WTC11 (cell line): ENCODE measurements around the gene HSBP1L1. TPM values are rescaled to one million over a fixed set of nuclear protein-coding genes. Genes with fewer than 3 reads are reported as not detected.

Source experiments
- ATAC-seq: fragments of 200-7000 bp; cut with Tn5 transposase; 2 replicates; pipeline ENCODE4 v1.10.0; 2021; ENCODE audit warnings: mild to moderate bottlenecking, moderate library complexity
- CTCF ChIA-PET: fragments of 300-600 bp; sonication (Branson Sonifier 250); formaldehyde crosslinking; loops from one replicate; lab custom pipeline; 2021; ENCODE audit warnings: antibody characterized with exemption; lab: Charles Lee
- POLR2A ChIA-PET: fragments of 350-600 bp; sonication (Branson Sonifier 250); formaldehyde crosslinking; loops from one replicate; lab custom pipeline; 2021; ENCODE audit warnings: antibody characterized with exemption; lab: Charles Lee
- DNase-seq: peaks from one replicate; pipeline ENCODE4 v3.0.0; 2021; ENCODE audit warnings: low spot score
- H3K27ac Mint-ChIP-seq: 2 replicates; pipeline ENCODE4 v1.8.0; 2021; ENCODE audit warnings: mixed read lengths
- H3K27me3 Mint-ChIP-seq: 2 replicates; pipeline ENCODE4 v1.8.0; 2021; ENCODE audit warnings: low read depth, mild to moderate bottlenecking, moderate library complexity, mixed read lengths
- H3K36me3 Mint-ChIP-seq: 2 replicates; pipeline ENCODE4 v1.8.0; 2021; ENCODE audit warnings: mixed read lengths
- H3K4me1 Mint-ChIP-seq: 2 replicates; pipeline ENCODE4 v1.8.0; 2022; ENCODE audit warnings: mixed read lengths
- H3K4me3 Mint-ChIP-seq: 2 replicates; pipeline ENCODE4 v1.8.0; 2021; ENCODE audit warnings: mild to moderate bottlenecking, moderate library complexity, mixed read lengths
- H3K9me3 Mint-ChIP-seq: 2 replicates; pipeline ENCODE4 v1.8.0; 2021; ENCODE audit warnings: mixed read lengths
- CBFB ChIP-seq: sonication (generic); formaldehyde crosslinking; IDR thresholded peaks from 2 replicates; pipeline ENCODE4 v1.8.1; 2022; ENCODE audit warnings: mild to moderate bottlenecking, low read depth, missing genetic modification reagents
- CREB1 ChIP-seq: sonication (generic); formaldehyde crosslinking; IDR thresholded peaks from 2 replicates; pipeline ENCODE4 v1.8.0; 2023; ENCODE audit warnings: mild to moderate bottlenecking, missing genetic modification reagents
- EMX1 ChIP-seq: fragments of 250-450 bp; sonication (Bioruptor Pico); IDR thresholded peaks from 2 replicates; pipeline ENCODE4 v1.8.0; 2021; ENCODE audit warnings: mild to moderate bottlenecking
- FOXJ3 ChIP-seq: sonication (generic); formaldehyde crosslinking; IDR thresholded peaks from 2 replicates; pipeline ENCODE4 v1.9.0; 2021; ENCODE audit warnings: missing genetic modification reagents, mild to moderate bottlenecking, borderline replicate concordance
- FOXP1 ChIP-seq: sonication (generic); formaldehyde crosslinking; IDR thresholded peaks from 2 replicates; pipeline ENCODE4 v1.8.0; 2022; ENCODE audit warnings: missing genetic modification reagents, mild to moderate bottlenecking, moderate library complexity, borderline replicate concordance
- GRHL2 ChIP-seq: fragments of 250-450 bp; sonication (Bioruptor Pico); IDR thresholded peaks from 2 replicates; pipeline ENCODE4 v1.8.0; 2022; ENCODE audit warnings: mild to moderate bottlenecking, moderate library complexity; ENCODE audit not compliant: insufficient replicate concordance, severe bottlenecking
- IRF2 ChIP-seq: sonication (generic); formaldehyde crosslinking; IDR thresholded peaks from 2 replicates; pipeline ENCODE4 v1.8.0; 2022; ENCODE audit warnings: low read depth, missing genetic modification reagents, borderline replicate concordance
- MYBL2 ChIP-seq: sonication (generic); formaldehyde crosslinking; IDR thresholded peaks from 2 replicates; pipeline ENCODE4 v1.8.1; 2023; ENCODE audit warnings: mild to moderate bottlenecking, moderate library complexity, missing genetic modification reagents
- RELA ChIP-seq: sonication (generic); formaldehyde crosslinking; IDR thresholded peaks from 2 replicates; pipeline ENCODE4 v1.8.1; 2022; ENCODE audit warnings: missing genetic modification reagents, mild to moderate bottlenecking, borderline replicate concordance
- TEAD1 ChIP-seq: sonication (generic); formaldehyde crosslinking; IDR thresholded peaks from 2 replicates; pipeline ENCODE4 v1.8.0; 2022; ENCODE audit warnings: mild to moderate bottlenecking, missing genetic modification reagents
- ZNF219 ChIP-seq: sonication (generic); formaldehyde crosslinking; IDR thresholded peaks from 2 replicates; pipeline ENCODE4 v1.8.0; 2023; ENCODE audit warnings: missing genetic modification reagents, mild to moderate bottlenecking, borderline replicate concordance
- ZNF232 ChIP-seq: sonication (generic); formaldehyde crosslinking; IDR thresholded peaks from 2 replicates; pipeline ENCODE4 v1.8.0; 2022; ENCODE audit warnings: mild to moderate bottlenecking, missing genetic modification reagents
- ZNF396 ChIP-seq: fragments of 250-450 bp; sonication (Bioruptor Pico); IDR thresholded peaks from 2 replicates; pipeline ENCODE4 v1.8.0; 2021; ENCODE audit warnings: mild to moderate bottlenecking, moderate library complexity, borderline replicate concordance
- ZNF416 ChIP-seq: fragments of 250-450 bp; sonication (Bioruptor Pico); IDR thresholded peaks from 2 replicates; pipeline ENCODE4 v1.9.0; 2021; ENCODE audit warnings: mild to moderate bottlenecking, inconsistent platforms
- total RNA-seq: library from RNA; stranded (reverse); gene quantifications from 3 replicates; pipeline ENCODE4 v1.2.3, GENCODE V29; 2021
- TF ChIP-seq, protein P1 (sequence below): sonication (generic); formaldehyde crosslinking; IDR thresholded peaks from 2 replicates; pipeline ENCODE4 v1.8.1; 2022; ENCODE audit warnings: mild to moderate bottlenecking, missing genetic modification reagents, moderate library complexity, borderline replicate concordance
- TF ChIP-seq, protein P2 (sequence below): sonication (generic); formaldehyde crosslinking; IDR thresholded peaks from 2 replicates; pipeline ENCODE4 v1.8.1; 2023; ENCODE audit warnings: mild to moderate bottlenecking, missing genetic modification reagents, borderline replicate concordance
- TF ChIP-seq, protein P3 (sequence below): sonication (generic); formaldehyde crosslinking; IDR thresholded peaks from 2 replicates; pipeline ENCODE4 v1.8.1; 2022; ENCODE audit warnings: mild to moderate bottlenecking, moderate library complexity, missing genetic modification reagents
- TF ChIP-seq, protein P4 (sequence below): sonication (generic); formaldehyde crosslinking; IDR thresholded peaks from 2 replicates; pipeline ENCODE4 v1.8.1; 2023; ENCODE audit warnings: mild to moderate bottlenecking, missing genetic modification reagents
- TF ChIP-seq, protein P5 (sequence below): sonication (generic); formaldehyde crosslinking; IDR thresholded peaks from 2 replicates; pipeline ENCODE4 v1.8.0; 2022; ENCODE audit warnings: mild to moderate bottlenecking, missing genetic modification reagents

HSBP1L1 gene
- total RNA-seq, 1 experiment from 2014 or later: 1.4 TPM

DNA sequence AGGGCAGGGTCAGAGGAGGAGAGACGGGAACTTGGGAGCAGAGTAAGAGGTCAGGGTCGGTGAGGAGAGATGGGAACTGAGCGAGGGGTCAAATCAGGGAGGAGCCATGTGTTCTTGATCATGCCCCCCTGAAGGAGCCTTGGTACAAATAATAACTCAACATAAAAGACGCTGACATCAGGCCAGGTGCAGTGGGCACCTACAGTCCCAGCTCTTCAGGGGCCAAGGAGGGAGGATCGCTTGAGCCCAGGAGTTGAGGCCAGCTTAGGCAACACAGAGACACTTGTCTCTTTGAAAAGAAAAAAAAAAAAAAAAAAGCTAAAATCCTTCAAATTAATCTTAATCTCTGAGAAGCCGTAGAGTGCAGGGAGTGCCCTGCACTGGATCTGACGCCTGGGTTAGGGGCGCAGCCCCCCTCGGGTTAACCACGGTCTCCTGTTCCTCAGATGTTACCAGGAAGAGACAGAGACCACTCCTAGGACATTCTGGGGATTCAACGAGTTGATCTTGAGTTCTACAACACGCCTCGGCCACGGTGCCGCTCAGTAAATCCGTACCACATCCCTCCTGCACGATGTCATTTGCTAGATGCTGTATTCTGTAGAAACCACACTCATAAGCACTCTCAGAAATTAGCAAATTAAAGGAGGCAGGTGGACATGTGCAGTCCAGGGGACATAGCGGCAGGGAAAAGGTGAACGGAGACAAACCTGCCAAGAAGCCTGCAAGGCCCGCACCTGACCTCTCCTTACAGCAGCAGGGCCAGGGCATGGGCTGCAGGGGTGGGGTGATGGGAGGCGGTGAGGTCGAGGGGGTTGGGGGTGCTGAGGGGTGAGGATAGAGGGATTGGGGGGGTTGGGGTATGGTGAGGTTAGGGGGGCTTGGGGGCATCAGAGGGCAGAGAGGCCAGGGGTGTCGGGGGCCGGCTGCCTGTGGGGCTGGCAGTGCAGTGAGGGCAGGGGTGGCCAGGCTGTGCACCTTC lies 42.2 kb upstream of the HSBP1L1 start:
- no peaks in the 10 kb centered on the region for H3K27me3 Mint-ChIP-seq
- H3K9me3 Mint-ChIP-seq: 0 out of 2 replicates have a peak, but pooled peaks cover 3% of the 10 kb centered on the region
- ChIA-PET POLR2A (no interaction called here), CTCF (no interaction called here)
- no peak overlapping the region for H3K4me3 Mint-ChIP-seq
- no peaks in the 10 kb centered on the region for H3K36me3 Mint-ChIP-seq
- ATAC-seq (no peak), DNase-seq (no peak)
- no peak overlapping the region for H3K27ac Mint-ChIP-seq
- peaks cover 11% of the 10 kb centered on the region for H3K4me1 Mint-ChIP-seq
- TF ChIP-seq, protein P1, sequence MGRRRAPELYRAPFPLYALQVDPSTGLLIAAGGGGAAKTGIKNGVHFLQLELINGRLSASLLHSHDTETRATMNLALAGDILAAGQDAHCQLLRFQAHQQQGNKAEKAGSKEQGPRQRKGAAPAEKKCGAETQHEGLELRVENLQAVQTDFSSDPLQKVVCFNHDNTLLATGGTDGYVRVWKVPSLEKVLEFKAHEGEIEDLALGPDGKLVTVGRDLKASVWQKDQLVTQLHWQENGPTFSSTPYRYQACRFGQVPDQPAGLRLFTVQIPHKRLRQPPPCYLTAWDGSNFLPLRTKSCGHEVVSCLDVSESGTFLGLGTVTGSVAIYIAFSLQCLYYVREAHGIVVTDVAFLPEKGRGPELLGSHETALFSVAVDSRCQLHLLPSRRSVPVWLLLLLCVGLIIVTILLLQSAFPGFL (CRISPR knock-in tag): no peak
- TF ChIP-seq GRHL2 (CRISPR knock-in tag): no peak
- no peak for TF ChIP-seq CBFB (CRISPR knock-in tag)
- no peak for TF ChIP-seq ZNF416
- no peak for TF ChIP-seq EMX1 (CRISPR knock-in tag)
- TF ChIP-seq CREB1 (CRISPR knock-in tag): no peak
- TF ChIP-seq FOXP1: no peak
- TF ChIP-seq, protein P2, sequence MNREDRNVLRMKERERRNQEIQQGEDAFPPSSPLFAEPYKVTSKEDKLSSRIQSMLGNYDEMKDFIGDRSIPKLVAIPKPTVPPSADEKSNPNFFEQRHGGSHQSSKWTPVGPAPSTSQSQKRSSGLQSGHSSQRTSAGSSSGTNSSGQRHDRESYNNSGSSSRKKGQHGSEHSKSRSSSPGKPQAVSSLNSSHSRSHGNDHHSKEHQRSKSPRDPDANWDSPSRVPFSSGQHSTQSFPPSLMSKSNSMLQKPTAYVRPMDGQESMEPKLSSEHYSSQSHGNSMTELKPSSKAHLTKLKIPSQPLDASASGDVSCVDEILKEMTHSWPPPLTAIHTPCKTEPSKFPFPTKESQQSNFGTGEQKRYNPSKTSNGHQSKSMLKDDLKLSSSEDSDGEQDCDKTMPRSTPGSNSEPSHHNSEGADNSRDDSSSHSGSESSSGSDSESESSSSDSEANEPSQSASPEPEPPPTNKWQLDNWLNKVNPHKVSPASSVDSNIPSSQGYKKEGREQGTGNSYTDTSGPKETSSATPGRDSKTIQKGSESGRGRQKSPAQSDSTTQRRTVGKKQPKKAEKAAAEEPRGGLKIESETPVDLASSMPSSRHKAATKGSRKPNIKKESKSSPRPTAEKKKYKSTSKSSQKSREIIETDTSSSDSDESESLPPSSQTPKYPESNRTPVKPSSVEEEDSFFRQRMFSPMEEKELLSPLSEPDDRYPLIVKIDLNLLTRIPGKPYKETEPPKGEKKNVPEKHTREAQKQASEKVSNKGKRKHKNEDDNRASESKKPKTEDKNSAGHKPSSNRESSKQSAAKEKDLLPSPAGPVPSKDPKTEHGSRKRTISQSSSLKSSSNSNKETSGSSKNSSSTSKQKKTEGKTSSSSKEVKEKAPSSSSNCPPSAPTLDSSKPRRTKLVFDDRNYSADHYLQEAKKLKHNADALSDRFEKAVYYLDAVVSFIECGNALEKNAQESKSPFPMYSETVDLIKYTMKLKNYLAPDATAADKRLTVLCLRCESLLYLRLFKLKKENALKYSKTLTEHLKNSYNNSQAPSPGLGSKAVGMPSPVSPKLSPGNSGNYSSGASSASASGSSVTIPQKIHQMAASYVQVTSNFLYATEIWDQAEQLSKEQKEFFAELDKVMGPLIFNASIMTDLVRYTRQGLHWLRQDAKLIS (CRISPR knock-in tag): no peak

DNA sequence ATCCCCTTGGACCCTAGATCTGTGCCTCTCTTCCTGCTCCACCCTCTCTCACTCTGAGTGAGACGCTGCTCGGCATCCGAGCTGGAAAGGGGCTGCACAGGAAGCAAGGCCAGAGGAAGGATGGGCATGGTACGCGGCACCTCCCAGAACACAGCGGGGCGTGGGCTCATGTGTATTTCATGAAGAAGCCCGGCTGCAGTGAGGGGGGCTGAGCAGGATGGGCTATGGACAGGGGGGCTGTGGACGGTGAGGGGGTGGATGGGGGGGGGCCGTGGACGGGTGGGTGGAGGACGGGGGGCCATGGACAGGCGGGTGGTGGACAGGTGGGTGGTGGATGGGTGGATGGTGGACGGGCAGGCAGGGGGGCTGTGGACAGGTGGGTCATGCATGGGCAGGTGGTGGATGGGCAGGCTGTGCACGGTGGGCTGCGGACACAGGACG lies 41.5 kb upstream of the HSBP1L1 start:
- ChIA-PET CTCF (no interaction called here), POLR2A (no interaction called here)
- H3K27me3 Mint-ChIP-seq: no peaks in the 10 kb centered on the region
- DNase-seq: no peak
- 0 out of 2 replicates have a peak, but pooled peaks cover 3% of the 10 kb centered on the region for H3K9me3 Mint-ChIP-seq
- no peak for ATAC-seq
- no peaks in the 10 kb centered on the region for H3K36me3 Mint-ChIP-seq
- no peak overlapping the region for H3K4me3 Mint-ChIP-seq
- H3K27ac Mint-ChIP-seq: no peak overlapping the region
- peaks cover 11% of the 10 kb centered on the region for H3K4me1 Mint-ChIP-seq
- TF ChIP-seq, protein P2 (CRISPR knock-in tag): no peak
- TF ChIP-seq FOXJ3 (CRISPR knock-in tag) (no peak), ZNF219 (CRISPR knock-in tag) (no peak), IRF2 (CRISPR knock-in tag) (no peak), RELA (CRISPR knock-in tag) (no peak), ZNF416 (no peak), TEAD1 (CRISPR knock-in tag) (no peak), ZNF396 (CRISPR knock-in tag) (no peak), CREB1 (CRISPR knock-in tag) (no peak), ZNF232 (CRISPR knock-in tag) (no peak), MYBL2 (CRISPR knock-in tag) (no peak)
- TF ChIP-seq, protein P3, sequence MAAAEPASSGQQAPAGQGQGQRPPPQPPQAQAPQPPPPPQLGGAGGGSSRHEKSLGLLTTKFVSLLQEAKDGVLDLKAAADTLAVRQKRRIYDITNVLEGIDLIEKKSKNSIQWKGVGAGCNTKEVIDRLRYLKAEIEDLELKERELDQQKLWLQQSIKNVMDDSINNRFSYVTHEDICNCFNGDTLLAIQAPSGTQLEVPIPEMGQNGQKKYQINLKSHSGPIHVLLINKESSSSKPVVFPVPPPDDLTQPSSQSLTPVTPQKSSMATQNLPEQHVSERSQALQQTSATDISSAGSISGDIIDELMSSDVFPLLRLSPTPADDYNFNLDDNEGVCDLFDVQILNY: no peak
- TF ChIP-seq, protein P4, sequence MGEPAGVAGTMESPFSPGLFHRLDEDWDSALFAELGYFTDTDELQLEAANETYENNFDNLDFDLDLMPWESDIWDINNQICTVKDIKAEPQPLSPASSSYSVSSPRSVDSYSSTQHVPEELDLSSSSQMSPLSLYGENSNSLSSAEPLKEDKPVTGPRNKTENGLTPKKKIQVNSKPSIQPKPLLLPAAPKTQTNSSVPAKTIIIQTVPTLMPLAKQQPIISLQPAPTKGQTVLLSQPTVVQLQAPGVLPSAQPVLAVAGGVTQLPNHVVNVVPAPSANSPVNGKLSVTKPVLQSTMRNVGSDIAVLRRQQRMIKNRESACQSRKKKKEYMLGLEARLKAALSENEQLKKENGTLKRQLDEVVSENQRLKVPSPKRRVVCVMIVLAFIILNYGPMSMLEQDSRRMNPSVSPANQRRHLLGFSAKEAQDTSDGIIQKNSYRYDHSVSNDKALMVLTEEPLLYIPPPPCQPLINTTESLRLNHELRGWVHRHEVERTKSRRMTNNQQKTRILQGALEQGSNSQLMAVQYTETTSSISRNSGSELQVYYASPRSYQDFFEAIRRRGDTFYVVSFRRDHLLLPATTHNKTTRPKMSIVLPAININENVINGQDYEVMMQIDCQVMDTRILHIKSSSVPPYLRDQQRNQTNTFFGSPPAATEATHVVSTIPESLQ (CRISPR knock-in tag): no peak
- TF ChIP-seq, protein P5, sequence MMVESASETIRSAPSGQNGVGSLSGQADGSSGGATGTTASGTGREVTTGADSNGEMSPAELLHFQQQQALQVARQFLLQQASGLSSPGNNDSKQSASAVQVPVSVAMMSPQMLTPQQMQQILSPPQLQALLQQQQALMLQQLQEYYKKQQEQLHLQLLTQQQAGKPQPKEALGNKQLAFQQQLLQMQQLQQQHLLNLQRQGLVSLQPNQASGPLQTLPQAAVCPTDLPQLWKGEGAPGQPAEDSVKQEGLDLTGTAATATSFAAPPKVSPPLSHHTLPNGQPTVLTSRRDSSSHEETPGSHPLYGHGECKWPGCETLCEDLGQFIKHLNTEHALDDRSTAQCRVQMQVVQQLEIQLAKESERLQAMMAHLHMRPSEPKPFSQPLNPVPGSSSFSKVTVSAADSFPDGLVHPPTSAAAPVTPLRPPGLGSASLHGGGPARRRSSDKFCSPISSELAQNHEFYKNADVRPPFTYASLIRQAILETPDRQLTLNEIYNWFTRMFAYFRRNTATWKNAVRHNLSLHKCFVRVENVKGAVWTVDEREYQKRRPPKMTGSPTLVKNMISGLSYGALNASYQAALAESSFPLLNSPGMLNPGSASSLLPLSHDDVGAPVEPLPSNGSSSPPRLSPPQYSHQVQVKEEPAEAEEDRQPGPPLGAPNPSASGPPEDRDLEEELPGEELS: no peak
